ENCODE measurements around the gene LRIT3. TPM values are rescaled to one million over a fixed set of nuclear protein-coding genes. Genes with fewer than 3 reads are reported as not detected.
"Not testable (repeated sequence)": the region's sequence is repeated elsewhere in the genome, so short reads cannot be mapped to it uniquely, and the experiment has no call there.

The LRIT3 gene
- total RNA-seq, 2 experiments from 2014 or later: 0.13 to 0.16 TPM

DNA sequence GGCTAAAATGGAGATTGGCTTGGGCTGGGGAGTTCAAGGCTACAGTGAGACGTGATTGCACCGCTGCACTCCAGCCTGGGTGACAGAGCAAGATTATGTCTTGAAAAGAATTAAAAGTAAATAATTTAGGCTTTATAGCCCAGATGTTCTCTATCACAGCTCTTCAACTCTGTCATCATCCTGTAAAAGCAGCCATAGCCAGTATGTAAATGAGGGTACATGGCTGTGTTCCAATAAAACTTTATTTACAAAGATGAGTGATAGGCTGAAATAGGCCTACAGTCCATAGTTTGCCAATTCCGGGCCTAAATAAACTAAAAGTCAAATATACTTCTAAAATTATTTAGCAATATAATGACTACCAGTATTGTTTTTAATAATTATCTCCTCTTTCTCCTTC, 10.9 kb upstream of the LRIT3 start:
- no peak for DNase-seq
- ChIA-PET CTCF (no interaction called here), POLR2A (no interaction called here)
- TF ChIP-seq, protein P1, sequence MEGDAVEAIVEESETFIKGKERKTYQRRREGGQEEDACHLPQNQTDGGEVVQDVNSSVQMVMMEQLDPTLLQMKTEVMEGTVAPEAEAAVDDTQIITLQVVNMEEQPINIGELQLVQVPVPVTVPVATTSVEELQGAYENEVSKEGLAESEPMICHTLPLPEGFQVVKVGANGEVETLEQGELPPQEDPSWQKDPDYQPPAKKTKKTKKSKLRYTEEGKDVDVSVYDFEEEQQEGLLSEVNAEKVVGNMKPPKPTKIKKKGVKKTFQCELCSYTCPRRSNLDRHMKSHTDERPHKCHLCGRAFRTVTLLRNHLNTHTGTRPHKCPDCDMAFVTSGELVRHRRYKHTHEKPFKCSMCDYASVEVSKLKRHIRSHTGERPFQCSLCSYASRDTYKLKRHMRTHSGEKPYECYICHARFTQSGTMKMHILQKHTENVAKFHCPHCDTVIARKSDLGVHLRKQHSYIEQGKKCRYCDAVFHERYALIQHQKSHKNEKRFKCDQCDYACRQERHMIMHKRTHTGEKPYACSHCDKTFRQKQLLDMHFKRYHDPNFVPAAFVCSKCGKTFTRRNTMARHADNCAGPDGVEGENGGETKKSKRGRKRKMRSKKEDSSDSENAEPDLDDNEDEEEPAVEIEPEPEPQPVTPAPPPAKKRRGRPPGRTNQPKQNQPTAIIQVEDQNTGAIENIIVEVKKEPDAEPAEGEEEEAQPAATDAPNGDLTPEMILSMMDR (IDR thresholded peaks at IDR 0.05): no peak
- intact Hi-C loops (cut with micrococcal nuclease): no loop called here
- Mint-ChIP-seq H3K27ac (no peak overlapping the region), H3K9me3 (no peaks in the 10 kb centered on the region), H3K4me3 (no peak overlapping the region), H3K36me3 (ENCODE audit: low read depth) (no peaks in the 10 kb centered on the region), H3K4me1 (ENCODE audit: low read depth) (no peaks in the 10 kb centered on the region), H3K27me3 (no peaks in the 10 kb centered on the region)
- ATAC-seq: no peak

DNA sequence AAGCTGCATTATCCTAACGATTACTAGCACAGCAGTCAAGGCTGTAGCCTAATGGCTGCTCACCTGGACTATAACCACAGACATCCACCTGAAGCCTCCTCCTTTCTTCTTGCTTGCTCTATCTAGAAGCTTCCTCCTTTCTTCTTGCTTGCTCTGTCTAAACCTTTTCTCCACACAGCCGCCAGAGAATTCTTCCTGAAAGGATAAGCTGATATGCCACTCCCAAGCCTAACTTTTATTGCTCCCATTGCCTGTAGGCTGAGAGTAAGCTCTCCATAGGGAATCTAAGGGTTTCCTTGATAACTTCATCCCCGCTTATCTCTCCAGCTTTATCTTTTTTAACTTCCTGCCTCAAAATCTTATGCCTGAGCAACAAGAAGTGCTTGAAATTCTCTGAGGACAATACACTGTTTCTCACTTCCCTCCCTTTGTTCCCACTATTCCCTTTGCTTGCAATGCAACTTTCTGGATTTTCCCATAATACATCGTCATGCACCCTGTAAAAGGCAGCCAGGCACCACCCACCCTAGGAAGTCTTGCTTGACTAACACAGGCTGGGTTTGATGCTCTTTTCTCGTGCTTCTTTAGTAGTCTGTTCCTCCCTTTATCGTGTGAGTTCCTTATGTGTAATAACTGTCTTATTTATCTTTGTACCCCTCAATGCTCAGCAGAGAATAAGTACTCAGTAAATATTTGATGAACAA, 1.4 kb upstream of the LRIT3 start:
- DNase-seq: no peak
- H3K27me3 Mint-ChIP-seq: no peaks in the 10 kb centered on the region
- H3K27ac Mint-ChIP-seq: no peak overlapping the region
- no peaks in the 10 kb centered on the region for H3K36me3 Mint-ChIP-seq (ENCODE audit: low read depth)
- TF ChIP-seq, protein P1 (IDR thresholded peaks at IDR 0.05): no peak
- no peak overlapping the region for H3K4me3 Mint-ChIP-seq
- POLR2A ChIA-PET: no interaction called here
- no peaks in the 10 kb centered on the region for H3K4me1 Mint-ChIP-seq (ENCODE audit: low read depth)
- CTCF ChIA-PET: interaction anchor here (0.8 kb wide), 1 partner anchor 423 kb away, joined by 3 read pairs; no protein-coding TSS in a partner anchor
- no peaks in the 10 kb centered on the region for H3K9me3 Mint-ChIP-seq
- intact Hi-C loops (cut with micrococcal nuclease): no loop called here
- no peak for ATAC-seq

DNA sequence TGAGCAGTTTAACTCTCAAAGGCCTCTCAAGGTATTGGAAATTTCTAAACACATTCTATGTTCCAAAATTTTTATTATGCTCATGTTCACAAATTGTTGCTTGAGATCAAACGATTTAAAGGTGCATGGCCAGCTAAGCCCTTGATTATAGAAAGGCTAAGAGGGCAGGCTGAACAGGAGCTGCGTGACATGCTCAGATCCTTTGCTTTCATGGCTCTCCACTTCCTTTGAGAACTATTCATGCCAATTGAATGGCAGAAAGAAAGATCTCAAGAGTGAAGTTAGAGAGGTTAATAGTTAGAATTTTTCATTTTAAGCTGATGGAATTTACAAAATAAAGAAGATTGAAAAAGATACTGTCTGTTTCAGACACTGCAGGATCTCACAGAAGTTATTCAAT, 594 bp downstream of the LRIT3 start:
- no peaks in the 10 kb centered on the region for H3K36me3 Mint-ChIP-seq (ENCODE audit: low read depth)
- H3K9me3 Mint-ChIP-seq: no peaks in the 10 kb centered on the region
- TF ChIP-seq, protein P1 (IDR thresholded peaks at IDR 0.05): no peak
- intact Hi-C loops (cut with micrococcal nuclease): no loop called here
- DNase-seq (no peak), ATAC-seq (no peak)
- H3K27ac Mint-ChIP-seq: no peak overlapping the region
- H3K27me3 Mint-ChIP-seq: no peaks in the 10 kb centered on the region
- no peak overlapping the region for H3K4me3 Mint-ChIP-seq
- POLR2A ChIA-PET: no interaction called here
- H3K4me1 Mint-ChIP-seq (ENCODE audit: low read depth): peaks cover 2% of the 10 kb centered on the region
- CTCF ChIA-PET: no interaction called here

DNA sequence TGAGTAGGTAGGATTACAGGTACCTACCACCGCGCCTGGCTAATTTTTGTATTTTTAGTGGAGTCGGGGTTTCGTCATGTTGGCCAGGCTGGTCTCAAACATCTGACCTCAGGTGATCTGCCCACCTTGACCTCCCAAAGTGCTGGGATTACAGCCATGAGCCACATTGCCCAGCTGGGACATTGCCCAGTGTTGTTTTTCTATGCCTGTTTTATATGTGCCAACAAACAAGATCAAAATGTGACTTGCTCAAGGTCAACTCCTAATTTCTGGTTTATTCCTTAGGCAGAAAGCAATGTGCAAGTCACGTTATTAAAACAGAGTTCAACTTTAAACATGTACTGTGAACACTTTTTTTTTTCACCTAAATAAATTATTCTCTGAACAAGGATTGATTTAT, 2.7 kb downstream of the LRIT3 start:
- ChIA-PET CTCF (no interaction called here), POLR2A (no interaction called here)
- no peaks in the 10 kb centered on the region for H3K36me3 Mint-ChIP-seq (ENCODE audit: low read depth)
- H3K4me1 Mint-ChIP-seq (ENCODE audit: low read depth): peaks cover 2% of the 10 kb centered on the region
- H3K9me3 Mint-ChIP-seq: no peaks in the 10 kb centered on the region
- no peak for DNase-seq
- no peak for ATAC-seq
- H3K27me3 Mint-ChIP-seq: no peaks in the 10 kb centered on the region
- no peak overlapping the region for H3K27ac Mint-ChIP-seq
- no peak overlapping the region for H3K4me3 Mint-ChIP-seq
- intact Hi-C loops (cut with micrococcal nuclease): no loop called here
- TF ChIP-seq, protein P1 (IDR thresholded peaks at IDR 0.05): no peak

DNA sequence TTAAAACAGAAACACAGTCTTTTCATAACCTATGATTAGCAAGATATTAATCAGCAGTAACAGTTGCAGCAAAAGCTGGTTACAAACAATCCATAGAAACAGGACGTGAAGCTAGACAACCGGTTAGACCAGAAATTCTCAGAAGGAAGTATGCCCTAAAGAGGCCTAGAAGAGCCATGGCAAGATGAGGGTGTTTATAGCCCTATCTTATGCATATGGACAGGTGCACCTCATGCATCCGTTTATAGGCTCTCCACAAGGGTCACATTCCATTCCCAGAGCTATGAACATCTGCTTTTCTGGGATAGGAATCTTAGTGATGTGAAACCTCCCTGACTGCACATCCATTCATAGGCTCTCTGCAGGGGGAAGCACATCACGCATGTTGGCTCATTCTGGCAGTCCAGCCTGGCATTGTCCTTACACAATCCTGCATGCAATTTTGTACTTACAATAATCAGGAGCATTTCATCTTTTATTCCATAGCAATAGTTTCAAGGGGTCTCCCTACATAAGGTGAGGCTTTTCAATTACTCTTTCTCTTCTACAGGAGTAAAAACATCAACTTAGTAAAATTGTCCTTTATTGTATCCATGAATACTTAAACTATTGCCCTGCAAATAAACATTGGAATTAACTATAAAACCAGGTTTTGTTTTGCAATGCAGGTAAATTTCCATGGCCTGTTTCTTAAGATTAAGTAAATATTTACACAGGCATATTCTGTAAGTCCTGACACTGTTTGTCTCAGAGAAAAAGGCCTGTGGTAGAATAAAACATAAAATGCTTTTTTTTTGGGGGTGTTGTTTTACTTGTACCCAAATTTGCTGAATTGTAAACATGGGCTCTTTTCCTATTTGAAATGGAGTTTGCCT, 11.8 kb downstream of the LRIT3 start:
- POLR2A ChIA-PET; CTCF ChIA-PET; H3K4me3 Mint-ChIP-seq; intact Hi-C loops (cut with micrococcal nuclease); H3K36me3 Mint-ChIP-seq (ENCODE audit: low read depth); DNase-seq; H3K4me1 Mint-ChIP-seq (ENCODE audit: low read depth); H3K27ac Mint-ChIP-seq; ATAC-seq; H3K27me3 Mint-ChIP-seq: not testable (repeated sequence)
- peaks cover 18% of the 10 kb centered on the region for H3K9me3 Mint-ChIP-seq
